ENCODE results near the gene NOM1.

GRCh38 chr7:156979711-156980110 is 30.2 kb downstream of the NOM1 start:
- TF ChIP-seq CTCF (IDR thresholded peaks at IDR 0.05; ENCODE audit: low read depth, low read length) (no peak), POLR2A (IDR thresholded peaks at IDR 0.05; ENCODE audit: extremely low read depth, insufficient read length) (no peak), MYC (IDR thresholded peaks at IDR 0.05; ENCODE audit: low read depth, low read length) (no peak)

All from NB4 (cell line).